ENCODE results near the gene SNTG2. TPM values are rescaled to one million over a fixed set of nuclear protein-coding genes. Genes with fewer than 3 reads are reported as not detected.

SNTG2 gene
- total and polyA plus RNA-seq, 4 donors: 1.5 to 4.2 (median 1.9) TPM

DNA sequence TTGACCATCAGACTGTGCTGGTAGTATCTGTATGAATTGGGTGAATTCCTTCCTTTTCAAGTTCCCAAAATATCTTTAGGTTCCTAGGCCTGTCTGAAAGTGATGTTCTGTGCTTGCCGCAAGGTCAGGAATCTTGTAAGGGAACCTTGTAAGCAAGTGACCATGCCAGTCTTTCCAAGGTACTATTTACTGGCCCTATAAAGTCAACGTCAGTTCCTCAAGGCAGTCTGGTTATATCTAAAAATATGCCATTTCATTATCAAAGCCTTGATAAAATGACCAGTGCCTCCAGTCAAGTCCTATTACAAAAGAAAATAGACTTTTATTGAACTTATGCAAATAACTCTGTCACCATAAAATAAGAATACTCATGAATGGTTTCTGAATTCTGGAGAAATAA lies 374.2 kb downstream of the SNTG2 start:
- Histone ChIP-seq H3K4me1 (ENCODE audit: control insufficient read depth, insufficient read depth, low read length) (no peaks in the 10 kb centered on the region), H3K4me3 (ENCODE audit: low read depth, low read length) (no peak overlapping the region), H3K27me3 (ENCODE audit: control insufficient read depth, insufficient read depth, low read length) (no peaks in the 10 kb centered on the region), H3K9me3 (ENCODE audit: control insufficient read depth, insufficient read depth, low read length) (no peaks in the 10 kb centered on the region), H3K27ac (ENCODE audit: low read depth, low read length) (no peak overlapping the region), H3K36me3 (ENCODE audit: control insufficient read depth, insufficient read depth, low read length) (no peaks in the 10 kb centered on the region)
- no peak for DNase-seq (ENCODE audit: low read depth in 4 of 6, low spot score in 6 of 6)
- no CpG with 5 or more reads among the region's 2 CpGs for WGBS (ENCODE audit: insufficient coverage)

DNA sequence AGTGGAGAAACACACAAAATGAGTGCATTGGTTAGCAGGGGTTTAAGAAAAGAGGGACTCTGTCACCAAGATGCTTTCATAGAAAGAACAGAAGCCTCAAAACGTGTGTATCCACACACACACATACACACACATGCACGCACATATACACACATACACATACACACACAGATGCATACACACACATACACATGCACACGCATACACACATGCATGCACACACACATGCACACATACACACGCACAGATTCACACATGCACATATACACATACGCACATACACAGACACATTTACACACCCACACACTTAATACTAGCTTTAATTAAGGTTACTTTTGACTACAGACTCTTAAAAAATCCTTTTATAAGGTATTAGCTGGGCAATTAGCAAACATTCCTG lies 378.0 kb downstream of the SNTG2 start:
- H3K27ac ChIP-seq (ENCODE audit: low read depth, low read length): no peak overlapping the region
- H3K27me3 ChIP-seq (ENCODE audit: control insufficient read depth, insufficient read depth, low read length): no peaks in the 10 kb centered on the region
- H3K4me1 ChIP-seq (ENCODE audit: control insufficient read depth, insufficient read depth, low read length): no peaks in the 10 kb centered on the region
- H3K36me3 ChIP-seq (ENCODE audit: control insufficient read depth, insufficient read depth, low read length): no peaks in the 10 kb centered on the region
- 88% methylated on average over 4 of the region's 5 CpGs for WGBS (ENCODE audit: insufficient coverage)
- DNase-seq (ENCODE audit: low read depth in 4 of 6, low spot score in 6 of 6): no peak
- H3K9me3 ChIP-seq (ENCODE audit: control insufficient read depth, insufficient read depth, low read length): no peaks in the 10 kb centered on the region
- no peak overlapping the region for H3K4me3 ChIP-seq (ENCODE audit: low read depth, low read length)

- Histone ChIP-seq H3K27me3 (ENCODE audit: control insufficient read depth, insufficient read depth, low read length) (no peaks in the 10 kb centered on the region), H3K27ac (ENCODE audit: low read depth, low read length) (no peak overlapping the region), H3K9me3 (ENCODE audit: control insufficient read depth, insufficient read depth, low read length) (peaks cover 4% of the 10 kb centered on the region), H3K4me1 (ENCODE audit: control insufficient read depth, insufficient read depth, low read length) (peaks cover 12% of the 10 kb centered on the region), H3K4me3 (ENCODE audit: low read depth, low read length) (no peak overlapping the region), H3K36me3 (ENCODE audit: control insufficient read depth, insufficient read depth, low read length) (no peaks in the 10 kb centered on the region)
- 75% methylated on average over 9 of the region's 10 CpGs for WGBS (ENCODE audit: insufficient coverage)
- peak in 1 of 6 donors; percentile 50 for DNase-seq (ENCODE audit: low read depth in 4 of 6, low spot score in 6 of 6)
Observed at GRCh38 chr2:1339388-1340140, 388.9 kb downstream of the SNTG2 start.

DNA sequence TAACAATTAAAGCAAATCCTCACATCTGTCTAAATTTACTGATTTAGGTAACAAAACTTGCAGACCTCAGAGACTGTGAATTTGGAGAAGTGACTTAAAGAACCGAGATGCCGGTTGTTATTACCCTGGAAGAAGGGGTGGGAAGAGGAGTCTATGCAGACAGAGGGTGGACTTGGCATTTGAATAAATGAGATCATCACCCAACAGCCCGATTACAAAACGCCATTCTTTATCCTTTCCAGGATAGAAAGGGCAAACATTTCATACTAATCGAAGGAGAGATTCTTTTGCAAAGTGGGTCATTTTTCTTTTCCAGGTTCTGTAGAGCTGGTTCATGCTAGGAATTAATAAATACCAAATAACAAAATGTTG lies 389.5 kb downstream of the SNTG2 start:
- no peak for DNase-seq (ENCODE audit: low read depth in 4 of 6, low spot score in 6 of 6)
- Histone ChIP-seq H3K27me3 (ENCODE audit: control insufficient read depth, insufficient read depth, low read length) (no peaks in the 10 kb centered on the region), H3K4me1 (ENCODE audit: control insufficient read depth, insufficient read depth, low read length) (peaks cover 12% of the 10 kb centered on the region), H3K27ac (ENCODE audit: low read depth, low read length) (no peak overlapping the region), H3K9me3 (ENCODE audit: control insufficient read depth, insufficient read depth, low read length) (peaks cover 4% of the 10 kb centered on the region), H3K36me3 (ENCODE audit: control insufficient read depth, insufficient read depth, low read length) (no peaks in the 10 kb centered on the region), H3K4me3 (ENCODE audit: low read depth, low read length) (no peak overlapping the region)
- no CpG with 5 or more reads among the region's 5 CpGs for WGBS (ENCODE audit: insufficient coverage)

GRCh38 chr2:1341404-1342120 lies 390.9 kb downstream of the SNTG2 start:
- 74% methylated on average over 4 of the region's 4 CpGs for WGBS (ENCODE audit: insufficient coverage)

DNA sequence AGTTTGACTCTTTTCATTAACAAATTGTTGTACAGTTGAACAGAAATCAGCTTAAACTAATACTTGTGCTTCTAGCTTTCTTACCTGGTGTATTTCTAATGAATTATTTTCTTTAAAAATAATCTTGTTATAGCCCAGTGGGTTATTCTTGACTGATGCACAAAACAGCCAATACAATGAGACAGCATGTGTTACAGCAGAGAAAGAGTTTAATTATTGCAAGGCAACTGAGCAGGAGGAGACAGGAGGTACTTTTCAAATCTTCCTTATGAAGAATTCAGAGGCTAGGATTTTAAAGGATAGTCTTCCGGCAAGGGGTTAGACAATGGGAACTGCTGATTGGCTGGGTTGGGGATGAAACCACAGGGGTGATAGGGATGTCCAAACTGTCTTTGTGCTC lies 398.1 kb downstream of the SNTG2 start:
- Histone ChIP-seq H3K27me3 (ENCODE audit: control insufficient read depth, insufficient read depth, low read length) (no peaks in the 10 kb centered on the region), H3K4me3 (ENCODE audit: low read depth, low read length) (no peak overlapping the region), H3K36me3 (ENCODE audit: control insufficient read depth, insufficient read depth, low read length) (no peaks in the 10 kb centered on the region), H3K9me3 (ENCODE audit: control insufficient read depth, insufficient read depth, low read length) (peaks cover 2% of the 10 kb centered on the region), H3K27ac (ENCODE audit: low read depth, low read length) (no peak overlapping the region), H3K4me1 (ENCODE audit: control insufficient read depth, insufficient read depth, low read length) (no peaks in the 10 kb centered on the region)
- no peak for DNase-seq (ENCODE audit: low read depth in 4 of 6, low spot score in 6 of 6)
- 100% methylated on average over 1 of the region's 1 CpG for WGBS (ENCODE audit: insufficient coverage)

More at GRCh38 chr2:1341404-1342120, 390.9 kb downstream of the SNTG2 start:
- H3K36me3 ChIP-seq (ENCODE audit: control insufficient read depth, insufficient read depth, low read length): no peaks in the 10 kb centered on the region
- H3K9me3 ChIP-seq (ENCODE audit: control insufficient read depth, insufficient read depth, low read length): peaks cover 4% of the 10 kb centered on the region
- peaks cover 12% of the 10 kb centered on the region for H3K4me1 ChIP-seq (ENCODE audit: control insufficient read depth, insufficient read depth, low read length)
- no peaks in the 10 kb centered on the region for H3K27me3 ChIP-seq (ENCODE audit: control insufficient read depth, insufficient read depth, low read length)
- no peak overlapping the region for H3K4me3 ChIP-seq (ENCODE audit: low read depth, low read length)
- H3K27ac ChIP-seq (ENCODE audit: low read depth, low read length): no peak overlapping the region
- peak in 2 of 6 donors; percentile 18 to 54 for DNase-seq (ENCODE audit: low read depth in 4 of 6, low spot score in 6 of 6)

GRCh38 chr2:1350111-1350510 lies 399.5 kb downstream of the SNTG2 start:
- whole genome bisulfite sequencing (ENCODE audit: insufficient coverage): 52% methylated on average over 2 of the region's 5 CpGs
- no peak for DNase-seq (ENCODE audit: low read depth in 4 of 6, low spot score in 6 of 6)

GRCh38 chr2:1353124-1353523 lies 402.5 kb downstream of the SNTG2 start:
- no peaks in the 10 kb centered on the region for H3K4me1 ChIP-seq (ENCODE audit: control insufficient read depth, insufficient read depth, low read length)
- no peaks in the 10 kb centered on the region for H3K27me3 ChIP-seq (ENCODE audit: control insufficient read depth, insufficient read depth, low read length)
- WGBS (ENCODE audit: insufficient coverage): 88% methylated on average over 9 of the region's 9 CpGs
- no peak for DNase-seq (ENCODE audit: low read depth in 4 of 6, low spot score in 6 of 6)
- H3K36me3 ChIP-seq (ENCODE audit: control insufficient read depth, insufficient read depth, low read length): no peaks in the 10 kb centered on the region
- no peak overlapping the region for H3K27ac ChIP-seq (ENCODE audit: low read depth, low read length)
- H3K4me3 ChIP-seq (ENCODE audit: low read depth, low read length): no peak overlapping the region
- H3K9me3 ChIP-seq (ENCODE audit: control insufficient read depth, insufficient read depth, low read length): peaks cover 2% of the 10 kb centered on the region

More at GRCh38 chr2:1350111-1350510, 399.5 kb downstream of the SNTG2 start:
- Histone ChIP-seq H3K9me3 (ENCODE audit: control insufficient read depth, insufficient read depth, low read length) (peaks cover 2% of the 10 kb centered on the region), H3K4me1 (ENCODE audit: control insufficient read depth, insufficient read depth, low read length) (no peaks in the 10 kb centered on the region), H3K27me3 (ENCODE audit: control insufficient read depth, insufficient read depth, low read length) (no peaks in the 10 kb centered on the region), H3K4me3 (ENCODE audit: low read depth, low read length) (no peak overlapping the region), H3K27ac (ENCODE audit: low read depth, low read length) (no peak overlapping the region), H3K36me3 (ENCODE audit: control insufficient read depth, insufficient read depth, low read length) (no peaks in the 10 kb centered on the region)

DNA sequence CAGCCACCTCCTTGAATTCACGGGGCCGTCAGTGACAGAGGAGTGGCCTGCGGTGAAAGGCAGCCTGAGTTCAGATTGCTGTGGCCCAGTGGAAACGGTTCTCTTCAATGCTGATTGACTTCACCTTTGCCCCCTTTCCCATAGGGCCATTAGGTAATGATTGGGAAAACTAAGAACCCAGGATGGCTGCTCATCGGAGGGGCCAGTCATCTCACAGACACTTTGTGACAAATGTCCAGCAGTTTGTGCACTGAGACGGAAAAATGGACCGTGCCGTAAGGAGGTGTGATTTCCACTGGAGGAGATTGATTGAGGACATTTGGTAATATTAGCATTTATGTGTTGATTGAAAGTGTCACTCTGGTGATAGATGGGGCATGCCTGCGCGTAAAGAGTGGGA lies 402.9 kb downstream of the SNTG2 start:
- Histone ChIP-seq H3K4me3 (ENCODE audit: low read depth, low read length) (no peak overlapping the region), H3K9me3 (ENCODE audit: control insufficient read depth, insufficient read depth, low read length) (peaks cover 2% of the 10 kb centered on the region)
- 75% methylated on average over 9 of the region's 10 CpGs for WGBS (ENCODE audit: insufficient coverage)

DNA sequence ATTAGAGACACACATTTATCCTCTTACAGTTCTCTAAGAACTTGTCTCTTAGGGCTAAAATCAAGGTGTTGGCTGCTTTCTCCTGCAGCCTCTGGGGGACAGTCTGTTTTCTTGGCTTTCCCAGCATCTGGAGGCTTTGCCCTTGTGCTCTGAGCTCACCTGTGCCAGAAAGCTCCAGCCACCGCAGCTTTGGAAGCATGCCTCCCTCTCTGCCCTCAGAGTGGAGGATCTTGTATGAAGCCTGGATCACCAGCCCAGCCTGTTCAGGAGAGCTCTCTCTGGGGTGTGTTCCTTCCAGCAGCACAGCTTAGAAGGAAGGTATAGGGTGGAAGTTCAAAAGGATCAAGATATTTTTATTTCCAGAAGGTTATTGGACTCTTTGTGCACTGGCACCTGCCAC lies 409.5 kb downstream of the SNTG2 start:
- Histone ChIP-seq H3K36me3 (ENCODE audit: control insufficient read depth, insufficient read depth, low read length) (no peaks in the 10 kb centered on the region), H3K27me3 (ENCODE audit: control insufficient read depth, insufficient read depth, low read length) (no peaks in the 10 kb centered on the region), H3K9me3 (ENCODE audit: control insufficient read depth, insufficient read depth, low read length) (peaks cover 3% of the 10 kb centered on the region), H3K27ac (ENCODE audit: low read depth, low read length) (no peak overlapping the region), H3K4me1 (ENCODE audit: control insufficient read depth, insufficient read depth, low read length) (no peaks in the 10 kb centered on the region), H3K4me3 (ENCODE audit: low read depth, low read length) (no peak overlapping the region)
- no peak for DNase-seq (ENCODE audit: low read depth in 4 of 6, low spot score in 6 of 6)
- WGBS (ENCODE audit: insufficient coverage): 67% methylated on average over 1 of the region's 1 CpG

More for the DNA sequence above, 402.9 kb downstream of the SNTG2 start:
- H3K4me1 ChIP-seq (ENCODE audit: control insufficient read depth, insufficient read depth, low read length): no peaks in the 10 kb centered on the region
- H3K27ac ChIP-seq (ENCODE audit: low read depth, low read length): no peak overlapping the region
- H3K27me3 ChIP-seq (ENCODE audit: control insufficient read depth, insufficient read depth, low read length): no peaks in the 10 kb centered on the region
- H3K36me3 ChIP-seq (ENCODE audit: control insufficient read depth, insufficient read depth, low read length): no peaks in the 10 kb centered on the region
- peak in 1 of 6 donors; percentile 44 for DNase-seq (ENCODE audit: low read depth in 4 of 6, low spot score in 6 of 6)

Data from spinal cord (tissue), 10 donors.